HL-60 (cell line): ENCODE measurements around the gene CASKIN2.

Source experiments
- POLR2AphosphoS5 ChIP-seq: IDR thresholded peaks from 2 replicates; pipeline ENCODE4 v1.6.1; 2012; ENCODE audit warnings: low read depth
- TF ChIP-seq, protein P1 (sequence below): IDR thresholded peaks from one replicate; pipeline ENCODE4 v1.5.1; 2011; ENCODE audit warnings: low read length, control low read depth, inconsistent platforms; ENCODE audit not compliant: insufficient read depth
- TF ChIP-seq, protein P2 (sequence below): IDR thresholded peaks from 2 replicates; pipeline ENCODE4 v1.6.1; 2012; ENCODE audit warnings: low read depth; ENCODE audit not compliant: insufficient replicate concordance

DNA sequence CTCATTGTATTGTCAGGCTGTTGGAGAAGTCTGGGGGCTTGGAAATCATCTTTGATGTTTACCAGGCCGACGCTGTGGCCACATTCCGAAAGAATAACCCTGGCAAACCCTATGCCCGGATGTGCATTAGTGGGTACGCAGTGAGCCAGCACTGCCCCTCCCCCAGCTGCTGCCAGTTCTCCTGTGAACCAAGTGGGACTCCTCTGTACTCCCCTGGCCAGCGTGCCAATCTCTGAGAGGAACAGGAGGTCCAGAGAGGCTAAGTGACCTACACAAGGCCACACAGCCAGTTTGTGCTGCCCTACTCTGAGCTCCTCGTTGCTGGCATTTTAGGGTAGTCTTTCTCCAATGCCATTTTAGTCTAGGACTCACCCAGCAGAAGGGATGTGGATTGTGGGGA, 8.3 kb upstream of the CASKIN2 start:
- TF ChIP-seq POLR2AphosphoS5 = no peak
- TF ChIP-seq, protein P1, sequence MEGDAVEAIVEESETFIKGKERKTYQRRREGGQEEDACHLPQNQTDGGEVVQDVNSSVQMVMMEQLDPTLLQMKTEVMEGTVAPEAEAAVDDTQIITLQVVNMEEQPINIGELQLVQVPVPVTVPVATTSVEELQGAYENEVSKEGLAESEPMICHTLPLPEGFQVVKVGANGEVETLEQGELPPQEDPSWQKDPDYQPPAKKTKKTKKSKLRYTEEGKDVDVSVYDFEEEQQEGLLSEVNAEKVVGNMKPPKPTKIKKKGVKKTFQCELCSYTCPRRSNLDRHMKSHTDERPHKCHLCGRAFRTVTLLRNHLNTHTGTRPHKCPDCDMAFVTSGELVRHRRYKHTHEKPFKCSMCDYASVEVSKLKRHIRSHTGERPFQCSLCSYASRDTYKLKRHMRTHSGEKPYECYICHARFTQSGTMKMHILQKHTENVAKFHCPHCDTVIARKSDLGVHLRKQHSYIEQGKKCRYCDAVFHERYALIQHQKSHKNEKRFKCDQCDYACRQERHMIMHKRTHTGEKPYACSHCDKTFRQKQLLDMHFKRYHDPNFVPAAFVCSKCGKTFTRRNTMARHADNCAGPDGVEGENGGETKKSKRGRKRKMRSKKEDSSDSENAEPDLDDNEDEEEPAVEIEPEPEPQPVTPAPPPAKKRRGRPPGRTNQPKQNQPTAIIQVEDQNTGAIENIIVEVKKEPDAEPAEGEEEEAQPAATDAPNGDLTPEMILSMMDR = no peak
- TF ChIP-seq, protein P2, sequence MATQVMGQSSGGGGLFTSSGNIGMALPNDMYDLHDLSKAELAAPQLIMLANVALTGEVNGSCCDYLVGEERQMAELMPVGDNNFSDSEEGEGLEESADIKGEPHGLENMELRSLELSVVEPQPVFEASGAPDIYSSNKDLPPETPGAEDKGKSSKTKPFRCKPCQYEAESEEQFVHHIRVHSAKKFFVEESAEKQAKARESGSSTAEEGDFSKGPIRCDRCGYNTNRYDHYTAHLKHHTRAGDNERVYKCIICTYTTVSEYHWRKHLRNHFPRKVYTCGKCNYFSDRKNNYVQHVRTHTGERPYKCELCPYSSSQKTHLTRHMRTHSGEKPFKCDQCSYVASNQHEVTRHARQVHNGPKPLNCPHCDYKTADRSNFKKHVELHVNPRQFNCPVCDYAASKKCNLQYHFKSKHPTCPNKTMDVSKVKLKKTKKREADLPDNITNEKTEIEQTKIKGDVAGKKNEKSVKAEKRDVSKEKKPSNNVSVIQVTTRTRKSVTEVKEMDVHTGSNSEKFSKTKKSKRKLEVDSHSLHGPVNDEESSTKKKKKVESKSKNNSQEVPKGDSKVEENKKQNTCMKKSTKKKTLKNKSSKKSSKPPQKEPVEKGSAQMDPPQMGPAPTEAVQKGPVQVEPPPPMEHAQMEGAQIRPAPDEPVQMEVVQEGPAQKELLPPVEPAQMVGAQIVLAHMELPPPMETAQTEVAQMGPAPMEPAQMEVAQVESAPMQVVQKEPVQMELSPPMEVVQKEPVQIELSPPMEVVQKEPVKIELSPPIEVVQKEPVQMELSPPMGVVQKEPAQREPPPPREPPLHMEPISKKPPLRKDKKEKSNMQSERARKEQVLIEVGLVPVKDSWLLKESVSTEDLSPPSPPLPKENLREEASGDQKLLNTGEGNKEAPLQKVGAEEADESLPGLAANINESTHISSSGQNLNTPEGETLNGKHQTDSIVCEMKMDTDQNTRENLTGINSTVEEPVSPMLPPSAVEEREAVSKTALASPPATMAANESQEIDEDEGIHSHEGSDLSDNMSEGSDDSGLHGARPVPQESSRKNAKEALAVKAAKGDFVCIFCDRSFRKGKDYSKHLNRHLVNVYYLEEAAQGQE = no peak
